Measurements from ENCODE around the gene VPS37C.

VPS37C gene

GRCh38 chr11:61089806-61090491 is 71.3 kb downstream of the VPS37C start:
- Mint-ChIP-seq H3K9me3 (peaks cover 25% of the 10 kb centered on the region), H3K36me3 (ENCODE audit: low read depth) (peaks cover 5% of the 10 kb centered on the region), H3K4me1 (peaks cover 21% of the 10 kb centered on the region), H3K4me3 (no peak overlapping the region), H3K27me3 (ENCODE audit: low read depth, poor library complexity) (peaks cover 3% of the 10 kb centered on the region), H3K27ac (no peak overlapping the region)
- no peak for DNase-seq
- TF ChIP-seq, protein P1, sequence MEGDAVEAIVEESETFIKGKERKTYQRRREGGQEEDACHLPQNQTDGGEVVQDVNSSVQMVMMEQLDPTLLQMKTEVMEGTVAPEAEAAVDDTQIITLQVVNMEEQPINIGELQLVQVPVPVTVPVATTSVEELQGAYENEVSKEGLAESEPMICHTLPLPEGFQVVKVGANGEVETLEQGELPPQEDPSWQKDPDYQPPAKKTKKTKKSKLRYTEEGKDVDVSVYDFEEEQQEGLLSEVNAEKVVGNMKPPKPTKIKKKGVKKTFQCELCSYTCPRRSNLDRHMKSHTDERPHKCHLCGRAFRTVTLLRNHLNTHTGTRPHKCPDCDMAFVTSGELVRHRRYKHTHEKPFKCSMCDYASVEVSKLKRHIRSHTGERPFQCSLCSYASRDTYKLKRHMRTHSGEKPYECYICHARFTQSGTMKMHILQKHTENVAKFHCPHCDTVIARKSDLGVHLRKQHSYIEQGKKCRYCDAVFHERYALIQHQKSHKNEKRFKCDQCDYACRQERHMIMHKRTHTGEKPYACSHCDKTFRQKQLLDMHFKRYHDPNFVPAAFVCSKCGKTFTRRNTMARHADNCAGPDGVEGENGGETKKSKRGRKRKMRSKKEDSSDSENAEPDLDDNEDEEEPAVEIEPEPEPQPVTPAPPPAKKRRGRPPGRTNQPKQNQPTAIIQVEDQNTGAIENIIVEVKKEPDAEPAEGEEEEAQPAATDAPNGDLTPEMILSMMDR (IDR thresholded peaks at IDR 0.05) = no peak

GRCh38 chr11:61087426-61088119 is 73.7 kb downstream of the VPS37C start:
- Mint-ChIP-seq H3K36me3 (ENCODE audit: low read depth) (no peaks in the 10 kb centered on the region), H3K4me1 (peaks cover 21% of the 10 kb centered on the region), H3K9me3 (peaks cover 9% of the 10 kb centered on the region), H3K27ac (no peak overlapping the region), H3K4me3 (no peak overlapping the region), H3K27me3 (ENCODE audit: low read depth, poor library complexity) (peaks cover 6% of the 10 kb centered on the region)
- no peak for DNase-seq
- TF ChIP-seq, protein P1 (IDR thresholded peaks at IDR 0.05) = no peak

- no peak overlapping the region for H3K4me3 Mint-ChIP-seq
Observed at GRCh38 chr11:61083601-61084147, 77.6 kb downstream of the VPS37C start.

GRCh38 chr11:61082931-61083531 is 78.2 kb downstream of the VPS37C start:
- TF ChIP-seq, protein P1 (IDR thresholded peaks at IDR 0.05) = no peak
- Mint-ChIP-seq H3K4me1 (peaks cover 6% of the 10 kb centered on the region), H3K9me3 (peaks cover 7% of the 10 kb centered on the region), H3K4me3 (no peak overlapping the region), H3K36me3 (ENCODE audit: low read depth) (no peaks in the 10 kb centered on the region), H3K27ac (no peak overlapping the region), H3K27me3 (ENCODE audit: low read depth, poor library complexity) (peaks cover 6% of the 10 kb centered on the region)
- DNase-seq = no peak

More at GRCh38 chr11:61083601-61084147, 77.6 kb downstream of the VPS37C start:
- Mint-ChIP-seq H3K36me3 (ENCODE audit: low read depth) (no peaks in the 10 kb centered on the region), H3K4me1 (peaks cover 6% of the 10 kb centered on the region), H3K27ac (no peak overlapping the region), H3K27me3 (ENCODE audit: low read depth, poor library complexity) (peaks cover 6% of the 10 kb centered on the region), H3K9me3 (peaks cover 7% of the 10 kb centered on the region)
- TF ChIP-seq, protein P1 (IDR thresholded peaks at IDR 0.05) = no peak
- no peak for DNase-seq

GRCh38 chr11:61082062-61082870 is 79.0 kb downstream of the VPS37C start:
- H3K36me3 Mint-ChIP-seq (ENCODE audit: low read depth) = no peaks in the 10 kb centered on the region
- H3K4me1 Mint-ChIP-seq = peaks cover 6% of the 10 kb centered on the region
- peaks cover 6% of the 10 kb centered on the region for H3K27me3 Mint-ChIP-seq (ENCODE audit: low read depth, poor library complexity)
- H3K27ac Mint-ChIP-seq = no peak overlapping the region
- no peak for DNase-seq
- TF ChIP-seq, protein P1 (IDR thresholded peaks at IDR 0.05) = no peak
- H3K9me3 Mint-ChIP-seq = peaks cover 7% of the 10 kb centered on the region
- no peak overlapping the region for H3K4me3 Mint-ChIP-seq

Data from nephron progenitor cell (in vitro differentiated cells).